Brain pericyte (primary cell): ENCODE measurements around the gene EVC.
"Not testable (repeated sequence)": the region's sequence is repeated elsewhere in the genome, so short reads cannot be mapped to it uniquely, and the experiment has no call there.

ENCODE experiments used
- DNase-seq: peaks from one replicate; pipeline ENCODE4 v3.0.0-alpha.2; 2012; ENCODE audit warnings: low read depth, low spot score

EVC gene

GRCh38 chr4:5842456-5842855 is 131.5 kb downstream of the EVC start:
- DNase-seq: no peak

- DNase-seq: no peak
These were observed 132.9 kb downstream of the EVC start for GRCh38 chr4:5843573-5844530.

GRCh38 chr4:5845035-5845905 is 134.3 kb downstream of the EVC start:
- no peak for DNase-seq

GRCh38 chr4:5851637-5852301 is 140.8 kb downstream of the EVC start:
- no peak for DNase-seq

- no peak for DNase-seq
These were observed 141.7 kb downstream of the EVC start for GRCh38 chr4:5852523-5853202.

GRCh38 chr4:5854929-5855328 is 143.9 kb downstream of the EVC start:
- no peak for DNase-seq

GRCh38 chr4:5856362-5856761 is 145.4 kb downstream of the EVC start:
- DNase-seq: not testable (repeated sequence)

- no peak for DNase-seq
These were observed 146.2 kb downstream of the EVC start for GRCh38 chr4:5857199-5857598.

GRCh38 chr4:5858020-5858769 is 147.2 kb downstream of the EVC start:
- DNase-seq: no peak

GRCh38 chr4:5863461-5864113 is 152.6 kb downstream of the EVC start:
- no peak for DNase-seq
